PC-3 (cell line): Measurements from ENCODE around the gene TSPYL4.

Experiments
- EZH2 ChIP-seq: fragments of 300-600 bp; sonication (generic); IDR thresholded peaks from one replicate; pipeline ENCODE4 v1.6.1; 2017; ENCODE audit warnings: antibody characterized with exemption, mild to moderate bottlenecking, low read length; ENCODE audit not compliant: unreplicated experiment
- TF ChIP-seq, protein P1 (sequence below): fragments of 300-600 bp; sonication (generic); conservative IDR thresholded peaks from 2 replicates; pipeline ENCODE4 v1.5.1; 2017; ENCODE audit warnings: antibody characterized with exemption, low read depth, mild to moderate bottlenecking, low read length

- TF ChIP-seq, protein P1, sequence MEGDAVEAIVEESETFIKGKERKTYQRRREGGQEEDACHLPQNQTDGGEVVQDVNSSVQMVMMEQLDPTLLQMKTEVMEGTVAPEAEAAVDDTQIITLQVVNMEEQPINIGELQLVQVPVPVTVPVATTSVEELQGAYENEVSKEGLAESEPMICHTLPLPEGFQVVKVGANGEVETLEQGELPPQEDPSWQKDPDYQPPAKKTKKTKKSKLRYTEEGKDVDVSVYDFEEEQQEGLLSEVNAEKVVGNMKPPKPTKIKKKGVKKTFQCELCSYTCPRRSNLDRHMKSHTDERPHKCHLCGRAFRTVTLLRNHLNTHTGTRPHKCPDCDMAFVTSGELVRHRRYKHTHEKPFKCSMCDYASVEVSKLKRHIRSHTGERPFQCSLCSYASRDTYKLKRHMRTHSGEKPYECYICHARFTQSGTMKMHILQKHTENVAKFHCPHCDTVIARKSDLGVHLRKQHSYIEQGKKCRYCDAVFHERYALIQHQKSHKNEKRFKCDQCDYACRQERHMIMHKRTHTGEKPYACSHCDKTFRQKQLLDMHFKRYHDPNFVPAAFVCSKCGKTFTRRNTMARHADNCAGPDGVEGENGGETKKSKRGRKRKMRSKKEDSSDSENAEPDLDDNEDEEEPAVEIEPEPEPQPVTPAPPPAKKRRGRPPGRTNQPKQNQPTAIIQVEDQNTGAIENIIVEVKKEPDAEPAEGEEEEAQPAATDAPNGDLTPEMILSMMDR = no peak
- TF ChIP-seq EZH2 = no peak
Measured at GRCh38 chr6:116254297-116255056, 602 bp upstream of the TSPYL4 start.
